GM19023 (cell line): ENCODE measurements around the gene NFE2L3.

Experiments used
- ATAC-seq: cut with Tn5 transposase; IDR thresholded peaks from one replicate; pipeline ENCODE4 v1.9.1; 2021; ENCODE audit warnings: mild to moderate bottlenecking, moderate library complexity; ENCODE audit not compliant: unreplicated experiment

The NFE2L3 gene

GRCh38 chr7:26198133-26198780 is 46.3 kb downstream of the NFE2L3 start:
- no peak for ATAC-seq

GRCh38 chr7:26198781-26199169 is 46.8 kb downstream of the NFE2L3 start:
- no peak for ATAC-seq

GRCh38 chr7:26199301-26200037 is 47.5 kb downstream of the NFE2L3 start:
- ATAC-seq = no peak

GRCh38 chr7:26200038-26200443 is 48.0 kb downstream of the NFE2L3 start:
- ATAC-seq = peak; percentile 12

- ATAC-seq = peak; percentile 57
These were observed 48.6 kb downstream of the NFE2L3 start, which contains the start of gene HNRNPA2B1 for GRCh38 chr7:26200444-26201246. Gene HNRNPA2B1, minus strand, starts transcription at chr7:26200746. Its CDS starts 169 bp downstream, at chr7:26200577.

GRCh38 chr7:26201247-26202018 is 49.4 kb downstream of the NFE2L3 start, which contains the start of gene CBX3:
Gene CBX3, plus strand, starts transcription at chr7:26201745. Its CDS starts 1,254 bp downstream, at chr7:26202999.
- ATAC-seq = peak; percentile 40

GRCh38 chr7:26202019-26202990 is 50.3 kb downstream of the NFE2L3 start:
- ATAC-seq = peak; percentile 5

- no peak for ATAC-seq
These were observed 51.0 kb downstream of the NFE2L3 start for GRCh38 chr7:26203016-26203415.

GRCh38 chr7:26208040-26208439 is 56.0 kb downstream of the NFE2L3 start:
- ATAC-seq = no peak

GRCh38 chr7:26212921-26213718 is 61.1 kb downstream of the NFE2L3 start:
- no peak for ATAC-seq

- ATAC-seq = no peak
These were observed 62.0 kb downstream of the NFE2L3 start for GRCh38 chr7:26213807-26214515.

- no peak for ATAC-seq
These were observed 64.1 kb downstream of the NFE2L3 start for GRCh38 chr7:26216049-26216448.

- ATAC-seq = no peak
These were observed 72.4 kb downstream of the NFE2L3 start for GRCh38 chr7:26224359-26224758.

- no peak for ATAC-seq
These were observed 76.0 kb downstream of the NFE2L3 start for GRCh38 chr7:26227987-26228386.

- no peak for ATAC-seq
These were observed 82.0 kb downstream of the NFE2L3 start for GRCh38 chr7:26233902-26234511.
